Loucy (cell line): ENCODE measurements around the gene ZNF469.

Experiments used
- EZH2phosphoT487 ChIP-seq: fragments of 200-600 bp; IDR thresholded peaks from 2 replicates; pipeline ENCODE4 v1.6.1; 2018; ENCODE audit warnings: antibody characterized with exemption, mild to moderate bottlenecking, moderate library complexity, borderline replicate concordance
- TF ChIP-seq, protein P1 (sequence below): fragments of 200-600 bp; sonication (generic); conservative IDR thresholded peaks from 2 replicates; pipeline ENCODE4 v1.5.1; 2014; ENCODE audit warnings: mild to moderate bottlenecking, antibody characterized with exemption, low read length

DNA sequence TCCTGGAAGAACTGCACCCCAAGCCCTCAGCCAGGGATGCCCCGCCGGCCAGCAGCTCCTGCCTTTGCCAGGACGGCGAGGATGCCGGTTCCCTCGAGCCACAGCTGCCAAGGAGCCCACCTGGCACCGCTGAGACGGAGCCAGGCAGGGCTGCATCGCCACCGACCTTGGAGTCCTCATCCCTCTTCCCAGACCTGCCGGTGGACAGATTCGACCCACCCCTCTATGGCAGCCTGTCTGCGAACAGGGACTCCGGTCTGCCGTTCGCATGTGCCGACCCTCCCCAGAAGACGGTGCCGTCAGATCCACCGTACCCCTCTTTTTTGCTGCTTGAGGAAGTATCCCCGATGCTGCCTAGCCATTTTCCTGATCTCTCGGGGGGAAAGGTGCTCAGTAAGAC is 48.9 kb downstream of the ZNF469 start:
- TF ChIP-seq, protein P1, sequence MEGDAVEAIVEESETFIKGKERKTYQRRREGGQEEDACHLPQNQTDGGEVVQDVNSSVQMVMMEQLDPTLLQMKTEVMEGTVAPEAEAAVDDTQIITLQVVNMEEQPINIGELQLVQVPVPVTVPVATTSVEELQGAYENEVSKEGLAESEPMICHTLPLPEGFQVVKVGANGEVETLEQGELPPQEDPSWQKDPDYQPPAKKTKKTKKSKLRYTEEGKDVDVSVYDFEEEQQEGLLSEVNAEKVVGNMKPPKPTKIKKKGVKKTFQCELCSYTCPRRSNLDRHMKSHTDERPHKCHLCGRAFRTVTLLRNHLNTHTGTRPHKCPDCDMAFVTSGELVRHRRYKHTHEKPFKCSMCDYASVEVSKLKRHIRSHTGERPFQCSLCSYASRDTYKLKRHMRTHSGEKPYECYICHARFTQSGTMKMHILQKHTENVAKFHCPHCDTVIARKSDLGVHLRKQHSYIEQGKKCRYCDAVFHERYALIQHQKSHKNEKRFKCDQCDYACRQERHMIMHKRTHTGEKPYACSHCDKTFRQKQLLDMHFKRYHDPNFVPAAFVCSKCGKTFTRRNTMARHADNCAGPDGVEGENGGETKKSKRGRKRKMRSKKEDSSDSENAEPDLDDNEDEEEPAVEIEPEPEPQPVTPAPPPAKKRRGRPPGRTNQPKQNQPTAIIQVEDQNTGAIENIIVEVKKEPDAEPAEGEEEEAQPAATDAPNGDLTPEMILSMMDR, result no peak
- no peak for TF ChIP-seq EZH2phosphoT487
